Stomach (tissue), 9 donors: ENCODE measurements around the gene NR6A1. TPM values are rescaled to one million over a fixed set of nuclear protein-coding genes. Genes with fewer than 3 reads are reported as not detected.

Experiments used
- DNase-seq, 2 donors: peaks; one replicate each; pipeline versions ENCODE4 v3.0.0 to v3.0.0-alpha.2; 2013 to 2019
- H3K27ac ChIP-seq, 5 donors: fragments of 200-600 bp in 4 of 5; sonication (generic) in 4 of 5; one replicate each; pipeline ENCODE4 v1.5.1; 2013 to 2019; ENCODE audit warnings: mild to moderate bottlenecking in 1 of 5, moderate library complexity in 1 of 5
- H3K27me3 ChIP-seq, 3 donors: fragments of 200-600 bp; sonication (generic); one replicate each; pipeline ENCODE4 v1.5.1; 2017 to 2019; ENCODE audit warnings: mixed run types in 1 of 3
- H3K36me3 ChIP-seq, 4 donors: fragments of 200-600 bp; sonication (generic); 1 replicate in 3 of 4; 2 replicates in 1 of 4; pipeline ENCODE4 v1.5.1; 2016 to 2019
- H3K4me1 ChIP-seq, 4 donors: fragments of 200-600 bp; sonication (generic); one replicate each; pipeline ENCODE4 v1.5.1; 2016 to 2019
- H3K4me3 ChIP-seq, 4 donors: fragments of 200-600 bp; sonication (generic) in 3 of 4; one replicate each; pipeline ENCODE4 v1.5.1; 2016 to 2019; ENCODE audit warnings: mild to moderate bottlenecking in 1 of 4
- H3K9me3 ChIP-seq, 4 donors: fragments of 200-600 bp; sonication (generic); one replicate each; pipeline ENCODE4 v1.5.1; 2016 to 2019
- EP300 ChIP-seq: sonication (generic); formaldehyde crosslinking; IDR thresholded peaks from one replicate; pipeline ENCODE4 v1.6.1; 2017; ENCODE audit warnings: antibody characterized with exemption
- POLR2A ChIP-seq, 4 donors: fragments of 450-650 bp; IDR thresholded peaks; one replicate each; pipeline ENCODE4 v1.6.1; 2016; ENCODE audit warnings: antibody characterized with exemption in 4 of 4, control low read depth in 2 of 4, mild to moderate bottlenecking in 1 of 4, moderate library complexity in 1 of 4
- POLR2AphosphoS5 ChIP-seq, 3 donors: sonication (generic); formaldehyde crosslinking; IDR thresholded peaks; one replicate each; pipeline ENCODE4 v1.6.1; 2016; ENCODE audit warnings: antibody characterized with exemption in 3 of 3
- WGBS, 5 donors: extraction: QIAGEN DNeasy Blood & Tissue Kit in 3 of 5; methylation state at CpG; one replicate each; pipeline versions ENCODE4 v1.1.5 to v1.1.7; 2013 to 2018; 5-methylcytosine and 5-hydroxymethylcytosine counted together
- intact Hi-C: fragments of 100-400 bp; cut with DNase I; formaldehyde crosslinking; loops from one replicate; pipeline ENCODE4 v1.15.1; 2023; ENCODE audit warnings: low total_unique reads
- polyA plus RNA-seq, 3 donors: library from polyadenylated mRNA; stranded (reverse); fragments of 200-250 nt; gene quantifications; one replicate each; pipeline ENCODE4 v1.2.3, GENCODE V29; 2013
- total RNA-seq, 5 donors: library from RNA; depleted of rRNA; stranded (reverse); fragments of >200 nt; gene quantifications; one replicate each; pipeline versions ENCODE4 v1.1.0 to v1.2.3, GENCODE V29; 2014 to 2016
- TF ChIP-seq, protein P1 (sequence below), 7 experiments: fragments of 450-650 bp in 4 of 7; fragments of 200-600 bp in 3 of 7; sonication (generic) in 3 of 7; IDR thresholded peaks; one replicate each; pipeline ENCODE4 v1.5.1; 2016 to 2019; ENCODE audit warnings: antibody characterized with exemption in 7 of 7, control low read depth in 2 of 7, mild to moderate bottlenecking in 1 of 7
- donor health status: healthy with polysubstance abuse.
- donor health status: Bipolar disorder and iron deficiency.
- donor health status: healthy.

Gene NR6A1
- total and polyA plus RNA-seq, 8 donors, result 0.15 to 3.2 (median 1.5) TPM; not detected in 1

DNA sequence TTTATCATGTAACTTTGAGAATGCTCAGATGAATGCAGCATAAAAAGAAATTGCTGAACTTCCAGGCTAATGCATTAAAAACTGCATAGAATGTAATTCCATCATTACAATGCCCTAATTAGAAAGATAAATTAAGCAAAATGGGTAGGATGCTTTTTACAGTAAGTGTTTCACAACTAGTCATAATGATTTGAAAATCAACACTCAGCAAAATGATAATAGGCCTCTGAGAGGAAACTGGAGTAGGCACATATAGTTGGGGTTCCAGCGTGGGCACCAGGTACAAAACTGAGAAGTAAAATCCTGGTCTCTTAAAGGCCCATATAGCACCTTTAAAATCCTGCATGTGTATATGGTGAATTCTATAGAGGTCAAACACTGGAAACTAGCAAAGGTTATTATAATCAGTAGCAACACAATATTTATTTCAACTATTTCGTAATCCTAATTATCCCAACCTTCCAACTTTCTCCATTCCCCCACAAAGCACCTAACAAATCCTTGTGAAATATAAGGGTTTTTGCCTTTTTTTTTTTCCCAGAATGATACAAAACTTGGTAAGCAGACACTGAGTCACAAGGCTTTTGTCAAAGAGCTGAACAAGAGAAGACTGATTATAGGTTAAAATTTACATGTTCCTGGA, 155.9 kb downstream of the NR6A1 start:
- H3K4me3 ChIP-seq, result no peak overlapping the region
- H3K4me1 ChIP-seq, result no peaks in the 10 kb centered on the region
- TF ChIP-seq POLR2A (IDR thresholded peaks at IDR 0.05) (no peak), EP300 (no peak), POLR2AphosphoS5 (IDR thresholded peaks at IDR 0.05) (no peak)
- TF ChIP-seq, protein P1, sequence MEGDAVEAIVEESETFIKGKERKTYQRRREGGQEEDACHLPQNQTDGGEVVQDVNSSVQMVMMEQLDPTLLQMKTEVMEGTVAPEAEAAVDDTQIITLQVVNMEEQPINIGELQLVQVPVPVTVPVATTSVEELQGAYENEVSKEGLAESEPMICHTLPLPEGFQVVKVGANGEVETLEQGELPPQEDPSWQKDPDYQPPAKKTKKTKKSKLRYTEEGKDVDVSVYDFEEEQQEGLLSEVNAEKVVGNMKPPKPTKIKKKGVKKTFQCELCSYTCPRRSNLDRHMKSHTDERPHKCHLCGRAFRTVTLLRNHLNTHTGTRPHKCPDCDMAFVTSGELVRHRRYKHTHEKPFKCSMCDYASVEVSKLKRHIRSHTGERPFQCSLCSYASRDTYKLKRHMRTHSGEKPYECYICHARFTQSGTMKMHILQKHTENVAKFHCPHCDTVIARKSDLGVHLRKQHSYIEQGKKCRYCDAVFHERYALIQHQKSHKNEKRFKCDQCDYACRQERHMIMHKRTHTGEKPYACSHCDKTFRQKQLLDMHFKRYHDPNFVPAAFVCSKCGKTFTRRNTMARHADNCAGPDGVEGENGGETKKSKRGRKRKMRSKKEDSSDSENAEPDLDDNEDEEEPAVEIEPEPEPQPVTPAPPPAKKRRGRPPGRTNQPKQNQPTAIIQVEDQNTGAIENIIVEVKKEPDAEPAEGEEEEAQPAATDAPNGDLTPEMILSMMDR (IDR thresholded peaks at IDR 0.05), result no peak
- no peak for DNase-seq
- no peak overlapping the region for H3K27ac ChIP-seq
- intact Hi-C loops, result loop anchor here (5.0 kb wide), 1 partner anchor 92 kb away; no protein-coding TSS in a partner anchor
- no peaks in the 10 kb centered on the region for H3K9me3 ChIP-seq
- 85 to 99% (median 92%) methylated on average over 2 of the region's 2 CpGs for WGBS, 5 donors
- H3K27me3 ChIP-seq, result no peaks in the 10 kb centered on the region
- no peaks in the 10 kb centered on the region for H3K36me3 ChIP-seq

DNA sequence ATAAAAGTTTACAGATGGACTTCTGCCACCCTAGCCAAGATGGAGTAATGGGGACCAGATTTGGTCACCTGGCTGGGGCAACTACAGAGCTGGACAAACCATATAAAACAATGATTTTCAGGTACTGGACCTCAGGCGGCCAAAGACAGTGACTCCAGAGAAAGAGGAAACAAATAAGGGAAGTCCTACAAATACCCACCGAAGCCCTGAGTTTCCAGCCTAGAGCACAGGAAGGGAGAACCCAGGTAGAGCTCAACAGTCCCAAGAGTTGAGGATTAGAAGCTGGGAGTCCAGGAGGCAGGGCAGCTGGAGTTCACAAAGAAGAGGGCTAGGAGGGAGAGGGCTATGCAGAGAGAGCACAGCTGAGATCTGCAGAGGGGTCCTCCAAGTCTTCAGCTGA, 157.3 kb downstream of the NR6A1 start:
- intact Hi-C loops, result no loop called here
- no peaks in the 10 kb centered on the region for H3K9me3 ChIP-seq
- 70 to 80% (median 72%) methylated on average over 2 of the region's 2 CpGs for WGBS, 5 donors
- DNase-seq, result no peak
- no peaks in the 10 kb centered on the region for H3K36me3 ChIP-seq
- H3K27me3 ChIP-seq, result no peaks in the 10 kb centered on the region
- TF ChIP-seq, protein P1 (IDR thresholded peaks at IDR 0.05), result no peak
- TF ChIP-seq POLR2A (IDR thresholded peaks at IDR 0.05) (no peak), POLR2AphosphoS5 (IDR thresholded peaks at IDR 0.05) (no peak), EP300 (no peak)
- H3K27ac ChIP-seq, result no peak overlapping the region
- no peaks in the 10 kb centered on the region for H3K4me1 ChIP-seq
- H3K4me3 ChIP-seq, result no peak overlapping the region

DNA sequence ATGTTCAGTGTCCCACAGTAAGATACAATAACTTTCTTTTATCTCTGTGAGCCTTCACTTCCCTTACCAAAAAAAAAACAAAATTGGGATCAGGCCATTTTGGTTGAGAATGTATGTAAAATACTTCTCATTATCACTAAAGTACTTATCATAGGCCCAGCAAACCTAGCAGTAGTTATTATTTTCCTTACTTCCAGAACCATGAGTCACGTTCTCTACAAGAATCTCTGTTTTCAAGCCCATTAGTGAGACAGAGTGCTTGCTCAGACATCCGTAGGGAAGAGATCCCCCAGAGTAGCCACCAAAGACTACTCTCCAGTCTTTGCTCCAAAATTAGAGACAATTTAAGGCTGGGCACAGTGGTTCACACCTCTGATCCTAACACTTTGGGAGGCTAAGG, 160.0 kb downstream of the NR6A1 start:
- Histone ChIP-seq H3K4me1 (no peaks in the 10 kb centered on the region), H3K4me3 (no peak overlapping the region), H3K9me3 (no peaks in the 10 kb centered on the region), H3K27ac (no peak overlapping the region), H3K36me3 (no peaks in the 10 kb centered on the region), H3K27me3 (no peaks in the 10 kb centered on the region)
- no peak for TF ChIP-seq POLR2A (IDR thresholded peaks at IDR 0.05)
- TF ChIP-seq, protein P1 (IDR thresholded peaks at IDR 0.05), result no peak
- no peak for TF ChIP-seq POLR2AphosphoS5 (IDR thresholded peaks at IDR 0.05)
- no peak for TF ChIP-seq EP300
- no peak for DNase-seq
- WGBS, 5 donors, result 93 to 96% (median 96%) methylated on average over 2 of the region's 2 CpGs
- intact Hi-C loops, result no loop called here

DNA sequence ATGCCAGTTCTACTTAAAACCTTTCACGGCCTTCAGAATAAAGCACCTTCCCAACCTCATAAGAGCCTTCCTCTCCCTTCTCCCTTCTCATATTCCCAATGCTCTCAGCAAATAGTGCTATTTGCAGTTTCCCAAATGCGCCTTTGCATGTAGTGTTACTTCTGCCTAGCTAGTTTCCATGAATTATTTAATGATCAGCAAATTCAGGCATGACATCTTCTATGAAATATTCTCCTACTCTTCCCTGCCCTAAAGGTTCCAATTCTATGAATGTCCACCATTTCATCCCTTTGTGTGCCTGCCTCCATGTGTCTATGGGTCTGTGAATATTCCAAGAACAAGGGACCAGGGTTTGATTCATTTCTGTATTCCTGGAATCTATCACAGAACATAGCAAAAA, 165.1 kb downstream of the NR6A1 start:
- DNase-seq, result no peak
- Histone ChIP-seq H3K36me3 (no peaks in the 10 kb centered on the region), H3K27me3 (no peaks in the 10 kb centered on the region), H3K27ac (no peak overlapping the region), H3K4me1 (peaks cover 0 to 10% (median 2%) of the 10 kb centered on the region in 4 donors), H3K4me3 (no peak overlapping the region), H3K9me3 (no peaks in the 10 kb centered on the region)
- intact Hi-C loops, result no loop called here
- WGBS, 5 donors, result 90 to 98% (median 97%) methylated on average over 2 of the region's 2 CpGs
- no peak for TF ChIP-seq POLR2AphosphoS5 (IDR thresholded peaks at IDR 0.05)
- no peak for TF ChIP-seq EP300
- TF ChIP-seq POLR2A (IDR thresholded peaks at IDR 0.05), result no peak
- TF ChIP-seq, protein P1 (IDR thresholded peaks at IDR 0.05), result no peak
